ENCODE data around the gene WHRN. TPM values are rescaled to one million over a fixed set of nuclear protein-coding genes. Genes with fewer than 3 reads are reported as not detected.

Gene WHRN
- total RNA-seq, 2 experiments from 2014 or later, result 19.9 to 20.5 TPM

DNA sequence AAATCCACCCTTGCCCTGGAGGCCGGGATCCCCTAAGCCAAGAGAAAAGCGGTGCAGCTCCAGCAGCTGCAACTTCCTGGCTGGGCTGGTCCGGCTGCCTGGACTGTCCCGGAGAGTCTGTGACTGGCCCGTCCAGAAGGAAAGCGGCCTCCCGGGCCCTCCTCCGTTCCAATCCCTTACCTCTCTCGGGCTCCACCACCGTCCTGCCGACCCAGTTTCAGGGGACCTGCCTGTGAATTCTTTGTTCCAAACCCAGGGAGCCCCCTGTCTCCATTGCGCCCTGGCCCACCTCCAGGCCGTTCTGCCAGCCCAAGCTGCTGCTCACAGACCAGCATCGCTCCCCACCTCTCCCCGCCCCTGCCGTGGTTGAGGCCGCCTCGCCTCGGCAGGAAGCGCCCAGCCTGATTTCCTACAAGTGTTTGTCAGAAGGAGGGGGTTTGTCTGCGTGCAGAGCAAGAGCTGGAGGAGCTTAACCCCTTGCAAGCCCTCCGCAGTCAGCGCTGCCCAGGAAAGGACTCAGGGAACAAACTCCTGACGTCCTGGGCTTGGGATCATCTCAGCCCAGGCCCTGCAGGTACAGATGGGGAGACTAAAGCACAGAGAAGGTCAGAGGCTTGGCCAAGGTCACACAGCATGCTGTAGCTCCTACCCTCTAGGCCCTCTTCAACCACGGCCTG, 117.5 kb downstream of the WHRN start, which contains the start of gene AKNA:
AKNA (minus strand) TSS at position 303 of the 677 bp plus-strand sequence. CDS start 6,649 bp downstream, outside the sequence.
- peak; percentile 43 for ATAC-seq (ENCODE audit: poor library complexity)
- POLR2A ChIA-PET, result interaction anchor here (0.7 to 10.0 kb wide), 23 partner anchors 7 to 541 kb away, joined by 3 to 477 read pairs (median 7); partner anchors contain the start of genes ATP6V1G1, TMEM268 and WHRN
- Histone ChIP-seq H3K36me3 (ENCODE audit: insufficient read depth, low read length) (peaks cover 21% of the 10 kb centered on the region), H3K4me3 (ENCODE audit: low read length) (peak within 1 kb of the TSS; percentile 99), H3K27me3 (ENCODE audit: control insufficient read depth in 1 of 2, insufficient read depth in 2 of 2, low read length in 2 of 2) (no peaks in the 10 kb centered on the region), H3K9me3 (ENCODE audit: control insufficient read depth in 1 of 2, insufficient read depth in 1 of 2, low read length in 2 of 2) (no peaks in the 10 kb centered on the region), H3K4me1 (ENCODE audit: insufficient read depth, low read length) (peaks cover 85% of the 10 kb centered on the region), H3K27ac (ENCODE audit: low read depth in 1 of 2, low read length in 2 of 2) (peak within 1 kb of the TSS; percentile 71 to 97)
- H3K9me3 Mint-ChIP-seq, result no peaks in the 10 kb centered on the region
- peaks cover 69% of the 10 kb centered on the region for H3K36me3 Mint-ChIP-seq (ENCODE audit: low read depth)
- TF ChIP-seq, protein P1, sequence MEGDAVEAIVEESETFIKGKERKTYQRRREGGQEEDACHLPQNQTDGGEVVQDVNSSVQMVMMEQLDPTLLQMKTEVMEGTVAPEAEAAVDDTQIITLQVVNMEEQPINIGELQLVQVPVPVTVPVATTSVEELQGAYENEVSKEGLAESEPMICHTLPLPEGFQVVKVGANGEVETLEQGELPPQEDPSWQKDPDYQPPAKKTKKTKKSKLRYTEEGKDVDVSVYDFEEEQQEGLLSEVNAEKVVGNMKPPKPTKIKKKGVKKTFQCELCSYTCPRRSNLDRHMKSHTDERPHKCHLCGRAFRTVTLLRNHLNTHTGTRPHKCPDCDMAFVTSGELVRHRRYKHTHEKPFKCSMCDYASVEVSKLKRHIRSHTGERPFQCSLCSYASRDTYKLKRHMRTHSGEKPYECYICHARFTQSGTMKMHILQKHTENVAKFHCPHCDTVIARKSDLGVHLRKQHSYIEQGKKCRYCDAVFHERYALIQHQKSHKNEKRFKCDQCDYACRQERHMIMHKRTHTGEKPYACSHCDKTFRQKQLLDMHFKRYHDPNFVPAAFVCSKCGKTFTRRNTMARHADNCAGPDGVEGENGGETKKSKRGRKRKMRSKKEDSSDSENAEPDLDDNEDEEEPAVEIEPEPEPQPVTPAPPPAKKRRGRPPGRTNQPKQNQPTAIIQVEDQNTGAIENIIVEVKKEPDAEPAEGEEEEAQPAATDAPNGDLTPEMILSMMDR (IDR thresholded peaks at IDR 0.05), result no peak
- peaks cover 83% of the 10 kb centered on the region for H3K4me1 Mint-ChIP-seq (ENCODE audit: low read depth)
- CTCF ChIA-PET, result interaction anchor here (0.8 to 6.7 kb wide), 7 partner anchors 7 to 266 kb away, joined by 3 to 56 read pairs (median 6); no protein-coding TSS in a partner anchor
- intact Hi-C loops (cut with DNase I, micrococcal nuclease), result loop anchor here (1.0 to 10.0 kb wide), 6 partner anchors 9 to 537 kb away; partner anchors contain the start of gene ATP6V1G1 (in 1 of the 2)
- H3K27ac Mint-ChIP-seq, result peak within 1 kb of the TSS; percentile 98
- peak within 1 kb of the TSS; percentile 95 for H3K4me3 Mint-ChIP-seq
- peak; percentile 73 to 94 (median 88) for DNase-seq
- no peaks in the 10 kb centered on the region for H3K27me3 Mint-ChIP-seq

DNA sequence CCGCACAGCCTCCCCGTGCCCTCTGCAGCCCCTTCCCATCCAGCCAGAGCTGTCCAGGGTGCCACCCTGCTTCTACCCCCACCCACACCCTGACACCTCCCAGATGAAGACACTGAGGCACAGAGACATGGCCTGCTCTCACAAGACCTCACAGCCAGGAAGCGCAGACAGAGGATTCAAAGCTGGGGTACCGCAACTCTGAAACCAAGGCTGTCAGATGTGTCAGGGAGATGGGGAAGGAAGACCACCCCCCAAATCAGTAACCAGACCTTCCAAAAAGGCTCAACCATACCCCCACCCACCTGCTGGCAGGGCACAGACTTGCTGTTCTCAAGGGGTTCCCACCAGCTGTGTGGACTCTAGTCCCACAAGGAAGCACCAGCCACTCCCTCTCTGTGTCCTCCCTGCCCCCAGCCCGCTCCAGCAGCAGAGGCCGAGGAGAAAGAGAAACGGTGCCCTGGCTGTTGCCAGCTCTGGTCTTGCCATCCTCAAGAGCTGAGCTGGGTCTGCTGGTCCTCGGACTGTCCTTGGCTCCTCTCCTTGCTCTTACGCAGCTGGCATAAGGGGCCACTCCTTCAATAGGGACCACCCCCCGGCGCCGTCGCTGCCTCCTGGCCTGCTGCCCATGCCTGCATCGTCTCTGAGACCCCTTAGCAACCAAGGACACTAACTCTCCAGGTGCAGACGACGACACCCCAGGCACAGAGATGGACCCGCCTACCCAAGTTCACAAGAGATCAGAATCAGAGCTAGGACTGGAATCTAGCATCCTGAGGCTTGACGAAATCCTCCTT, 118.2 kb downstream of the WHRN start:
- Histone ChIP-seq H3K4me3 (ENCODE audit: low read length) (peak overlapping the region; percentile 99), H3K27ac (ENCODE audit: low read depth in 1 of 2, low read length in 2 of 2) (peak overlapping the region; percentile 71 to 97), H3K4me1 (ENCODE audit: insufficient read depth, low read length) (peaks cover 85% of the 10 kb centered on the region), H3K27me3 (ENCODE audit: control insufficient read depth in 1 of 2, insufficient read depth in 2 of 2, low read length in 2 of 2) (no peaks in the 10 kb centered on the region), H3K36me3 (ENCODE audit: insufficient read depth, low read length) (peaks cover 28% of the 10 kb centered on the region), H3K9me3 (ENCODE audit: control insufficient read depth in 1 of 2, insufficient read depth in 1 of 2, low read length in 2 of 2) (no peaks in the 10 kb centered on the region)
- DNase-seq (peak in 4 of 14 experiments; percentile 18 to 47 (median 34)), ATAC-seq (ENCODE audit: poor library complexity) (no peak)
- Mint-ChIP-seq H3K27me3 (no peaks in the 10 kb centered on the region), H3K9me3 (no peaks in the 10 kb centered on the region), H3K4me1 (ENCODE audit: low read depth) (peaks cover 82% of the 10 kb centered on the region), H3K4me3 (peak overlapping the region; percentile 95), H3K27ac (peak overlapping the region; percentile 98), H3K36me3 (ENCODE audit: low read depth) (peaks cover 72% of the 10 kb centered on the region)
- TF ChIP-seq, protein P1 (IDR thresholded peaks at IDR 0.05), result no peak
- CTCF ChIA-PET, result interaction anchor here (0.8 to 6.7 kb wide), 7 partner anchors 8 to 266 kb away, joined by 3 to 56 read pairs (median 6); no protein-coding TSS in a partner anchor
- intact Hi-C loops (cut with DNase I, micrococcal nuclease), result loop anchor here (5.0 to 10.0 kb wide), 5 partner anchors 35 to 538 kb away; partner anchors contain the start of gene ATP6V1G1 (in 1 of the 2)
- POLR2A ChIA-PET, result interaction anchor here (0.7 to 10.0 kb wide), 23 partner anchors 8 to 266 kb away, joined by 3 to 477 read pairs (median 8); partner anchors contain the start of genes ATP6V1G1, TMEM268 and WHRN

DNA sequence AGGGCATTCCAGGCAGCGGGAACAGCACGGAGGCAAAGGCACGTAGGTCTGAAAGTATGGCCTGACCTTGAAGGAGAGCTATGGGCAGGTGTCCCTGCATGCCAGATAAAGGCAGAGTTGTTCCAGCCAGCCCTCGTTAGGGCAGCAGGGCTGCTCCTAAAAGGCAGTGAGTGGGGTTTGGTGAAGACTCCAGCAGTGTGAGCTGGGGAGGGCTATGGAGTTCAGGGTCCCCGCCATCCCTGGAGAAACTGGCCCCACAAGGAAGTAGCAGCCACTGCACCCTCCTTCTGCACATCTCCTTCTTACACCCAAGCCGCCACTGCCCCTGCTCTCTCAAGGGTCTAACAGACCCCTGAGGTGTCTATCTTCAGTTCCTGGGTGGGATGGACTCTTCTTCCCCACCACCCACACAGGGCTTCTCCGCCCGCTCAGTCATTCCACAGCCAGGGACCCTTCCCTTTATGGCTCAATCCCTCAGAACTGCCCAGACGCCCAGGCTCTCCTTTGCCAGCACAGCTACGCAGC, 118.8 kb downstream of the WHRN start:
- H3K4me3 ChIP-seq (ENCODE audit: low read length), result peak overlapping the region; percentile 99
- TF ChIP-seq, protein P1 (IDR thresholded peaks at IDR 0.05), result no peak
- H3K36me3 ChIP-seq (ENCODE audit: insufficient read depth, low read length), result peaks cover 31% of the 10 kb centered on the region
- POLR2A ChIA-PET, result interaction anchor here (1.4 to 10.0 kb wide), 10 partner anchors 9 to 267 kb away, joined by 4 to 477 read pairs (median 14); partner anchors contain the start of gene ATP6V1G1
- no peak for DNase-seq
- no peak for ATAC-seq (ENCODE audit: poor library complexity)
- H3K9me3 Mint-ChIP-seq, result no peaks in the 10 kb centered on the region
- no peaks in the 10 kb centered on the region for H3K27me3 ChIP-seq (ENCODE audit: control insufficient read depth in 1 of 2, insufficient read depth in 2 of 2, low read length in 2 of 2)
- no peaks in the 10 kb centered on the region for H3K9me3 ChIP-seq (ENCODE audit: control insufficient read depth in 1 of 2, insufficient read depth in 1 of 2, low read length in 2 of 2)
- peak overlapping the region; percentile 71 to 97 for H3K27ac ChIP-seq (ENCODE audit: low read depth in 1 of 2, low read length in 2 of 2)
- H3K27ac Mint-ChIP-seq, result peak overlapping the region; percentile 98
- H3K4me1 Mint-ChIP-seq (ENCODE audit: low read depth), result peaks cover 83% of the 10 kb centered on the region
- H3K4me1 ChIP-seq (ENCODE audit: insufficient read depth, low read length), result peaks cover 85% of the 10 kb centered on the region
- H3K4me3 Mint-ChIP-seq, result peak overlapping the region; percentile 95
- peaks cover 79% of the 10 kb centered on the region for H3K36me3 Mint-ChIP-seq (ENCODE audit: low read depth)
- CTCF ChIA-PET, result interaction anchor here (0.9 to 6.7 kb wide), 11 partner anchors 9 to 985 kb away, joined by 3 to 56 read pairs (median 6); partner anchors contain the start of genes ALAD and ATP6V1G1
- no peaks in the 10 kb centered on the region for H3K27me3 Mint-ChIP-seq
- intact Hi-C loops (cut with DNase I, micrococcal nuclease), result loop anchor here (5.0 to 10.0 kb wide), 5 partner anchors 34 to 538 kb away; partner anchors contain the start of gene ATP6V1G1 (in 1 of the 2)
